Measurements from ENCODE around the gene CRTC1.

The CRTC1 gene

GRCh38 chr19:18683109-18683957 is at the start of gene CRTC1:
CRTC1 (plus strand) TSS chr19:18683680; CDS start chr19:18683703, 23 bp downstream.
- DNase-seq = peak; percentile 94

GRCh38 chr19:18634612-18635297 is 48.7 kb upstream of the CRTC1 start:
- no peak for DNase-seq

- no peak for DNase-seq
Observed at GRCh38 chr19:18635831-18636182, 47.7 kb upstream of the CRTC1 start.

GRCh38 chr19:18636183-18636968 is 47.1 kb upstream of the CRTC1 start:
- peak; percentile 97 for DNase-seq

- no peak for DNase-seq
Observed at GRCh38 chr19:18636969-18637629, 46.4 kb upstream of the CRTC1 start, which contains the start of gene KLHL26. KLHL26 (plus strand) TSS chr19:18637028; CDS start chr19:18637055, 27 bp downstream.

GRCh38 chr19:18637673-18638630 is 45.5 kb upstream of the CRTC1 start:
- DNase-seq = no peak

- no peak for DNase-seq
Observed at GRCh38 chr19:18639706-18640243, 43.7 kb upstream of the CRTC1 start.

- DNase-seq = no peak
Observed at GRCh38 chr19:18644196-18645034, 39.1 kb upstream of the CRTC1 start.

GRCh38 chr19:18645035-18645511 is 38.4 kb upstream of the CRTC1 start:
- DNase-seq = no peak

- no peak for DNase-seq
Observed at GRCh38 chr19:18646535-18647370, 36.7 kb upstream of the CRTC1 start.

- DNase-seq = no peak
Observed at GRCh38 chr19:18647371-18647767, 36.1 kb upstream of the CRTC1 start.

GRCh38 chr19:18647807-18648206 is 35.7 kb upstream of the CRTC1 start:
- DNase-seq = no peak

GRCh38 chr19:18648973-18649315 is 34.5 kb upstream of the CRTC1 start:
- no peak for DNase-seq

GRCh38 chr19:18649371-18650020 is 34.0 kb upstream of the CRTC1 start:
- DNase-seq = peak; percentile 88

- peak; percentile 73 for DNase-seq
Observed at GRCh38 chr19:18650021-18650390, 33.5 kb upstream of the CRTC1 start.

GRCh38 chr19:18650468-18651041 is 32.9 kb upstream of the CRTC1 start:
- peak; percentile 79 for DNase-seq

GRCh38 chr19:18651300-18651699 is 32.2 kb upstream of the CRTC1 start:
- no peak for DNase-seq

- no peak for DNase-seq
Observed at GRCh38 chr19:18651733-18652132, 31.7 kb upstream of the CRTC1 start.

Data from right forelimb (tissue), 1 donor.